CD14-positive monocyte (primary cell): ENCODE results near the gene GLRA2. TPM values are rescaled to one million over a fixed set of nuclear protein-coding genes. Genes with fewer than 3 reads are reported as not detected.

Source experiments
- DNase-seq, 3 donors: peaks; one replicate each; pipeline ENCODE4 v3.0.0-alpha.2; 2011 to 2022
- H2AFZ ChIP-seq: 2 replicates; pipeline ENCODE4 v1.6.0; 2012; ENCODE audit warnings: mild to moderate bottlenecking, low read depth, low read length, inconsistent platforms; ENCODE audit not compliant: insufficient read depth, poor library complexity, severe bottlenecking
- H3K27ac ChIP-seq, 2 donors: 1 replicate in 1 of 2; 2 replicates in 1 of 2; pipeline ENCODE4 v1.5.1; 2012 to 2013; ENCODE audit warnings: low read length in 2 of 2, control low read depth in 1 of 2, inconsistent platforms in 1 of 2, low read depth in 1 of 2, mild to moderate bottlenecking in 1 of 2
- H3K27me3 ChIP-seq, 2 donors: one replicate each; pipeline versions ENCODE4 v1.6.0 to v1.6.1; 2011 to 2013; ENCODE audit warnings: low read length in 2 of 2; ENCODE audit not compliant: control insufficient read depth in 2 of 2, insufficient read depth in 2 of 2
- H3K36me3 ChIP-seq, 2 donors: replicated peaks in 1 of 2; 1 replicate in 1 of 2; 2 replicates in 1 of 2; pipeline versions ENCODE4 v1.5.1 to v1.6.1; 2012 to 2013; ENCODE audit warnings: low read length in 2 of 2, control low read depth in 1 of 2, inconsistent platforms in 1 of 2, mild to moderate bottlenecking in 1 of 2; ENCODE audit not compliant: insufficient read depth in 2 of 2, control insufficient read depth in 1 of 2
- H3K4me1 ChIP-seq, 2 donors: 1 replicate in 1 of 2; 2 replicates in 1 of 2; pipeline versions ENCODE4 v1.5.1 to v1.6.1; 2012 to 2013; ENCODE audit warnings: low read length in 2 of 2, control low read depth in 1 of 2, inconsistent platforms in 1 of 2, mild to moderate bottlenecking in 1 of 2, moderate library complexity in 1 of 2; ENCODE audit not compliant: insufficient read depth in 2 of 2, control insufficient read depth in 1 of 2
- H3K4me2 ChIP-seq: replicated peaks from 2 replicates; pipeline ENCODE3; 2012; ENCODE audit warnings: low read length, moderate library complexity, mild to moderate bottlenecking; ENCODE audit not compliant: poor library complexity, severe bottlenecking; ENCODE audit errors: extremely low read depth
- H3K4me3 ChIP-seq, 3 experiments: fragments of 200-600 bp in 1 of 3; sonication (generic) in 1 of 3; replicated peaks in 1 of 3; 1 replicate in 2 of 3; 2 replicates in 1 of 3; pipeline ENCODE4 v1.5.1; 2011 to 2013; ENCODE audit warnings: low read length in 3 of 3, mild to moderate bottlenecking in 3 of 3, control low read depth in 2 of 3, low read depth in 2 of 3, inconsistent platforms in 1 of 3, moderate library complexity in 1 of 3
- H3K79me2 ChIP-seq: 2 replicates; pipeline ENCODE4 v1.6.0; 2012; ENCODE audit warnings: mild to moderate bottlenecking, control low read depth, inconsistent platforms, low read length, moderate library complexity; ENCODE audit not compliant: insufficient read depth
- H3K9ac ChIP-seq: 2 replicates; pipeline ENCODE4 v1.6.0; 2017; ENCODE audit warnings: low read length, mild to moderate bottlenecking; ENCODE audit not compliant: insufficient read depth, poor library complexity, severe bottlenecking
- H3K9me3 ChIP-seq, 2 donors: replicated peaks in 1 of 2; 1 replicate in 1 of 2; 2 replicates in 1 of 2; pipeline versions ENCODE4 v1.5.1 to v1.6.1; 2012 to 2013; ENCODE audit warnings: low read length in 2 of 2, control low read depth in 1 of 2; ENCODE audit not compliant: control insufficient read depth in 1 of 2, insufficient read depth in 1 of 2
- H4K20me1 ChIP-seq: 2 replicates; pipeline ENCODE4 v1.6.0; 2012; ENCODE audit warnings: mild to moderate bottlenecking, low read length, control low read depth, moderate library complexity; ENCODE audit not compliant: insufficient read depth
- H3K27ac Mint-ChIP-seq, 7 donors: one replicate each; pipeline ENCODE4 v1.8.0; 2020; ENCODE audit warnings: mild to moderate bottlenecking in 7 of 7, mixed read lengths in 7 of 7, moderate library complexity in 6 of 7, inconsistent platforms in 2 of 7
- H3K27me3 Mint-ChIP-seq, 3 donors: one replicate each; pipeline ENCODE4 v1.8.0; 2021 to 2022; ENCODE audit warnings: low read depth in 3 of 3, mild to moderate bottlenecking in 3 of 3, mixed read lengths in 3 of 3, moderate library complexity in 3 of 3, inconsistent platforms in 1 of 3
- H3K36me3 Mint-ChIP-seq, 2 donors: one replicate each; pipeline ENCODE4 v1.8.0; 2020; ENCODE audit warnings: mixed read lengths in 2 of 2, inconsistent platforms in 1 of 2, mild to moderate bottlenecking in 1 of 2
- H3K4me1 Mint-ChIP-seq: one replicate; pipeline ENCODE4 v1.8.0; 2020; ENCODE audit warnings: mild to moderate bottlenecking, mixed read lengths
- H3K4me3 Mint-ChIP-seq, 2 donors: one replicate each; pipeline ENCODE4 v1.8.0; 2020; ENCODE audit warnings: mild to moderate bottlenecking in 2 of 2, mixed read lengths in 2 of 2, moderate library complexity in 1 of 2
- H3K9me3 Mint-ChIP-seq, 7 donors: one replicate each; pipeline ENCODE4 v1.8.0; 2020 to 2022; ENCODE audit warnings: mixed read lengths in 7 of 7, mild to moderate bottlenecking in 6 of 7, moderate library complexity in 6 of 7, inconsistent platforms in 2 of 7
- WGBS: methylation state at CpG from one replicate; pipeline ENCODE4 v1.1.5; 2013; ENCODE audit warnings: missing lambda C conversion rate; ENCODE audit not compliant: insufficient coverage; 5-methylcytosine and 5-hydroxymethylcytosine counted together
- intact Hi-C, 2 donors: fragments of 100-400 bp; cut with micrococcal nuclease; formaldehyde crosslinking; loops; one replicate each; pipeline versions ENCODE4 v1.15.0 to v1.15.1; 2023
- polyA plus RNA-seq, 3 donors: library from polyadenylated mRNA; depleted of rRNA in 1 of 3; unstranded in 2 of 3; stranded (reverse) in 1 of 3; fragments of 300-500 nt in 2 of 3; fragments of >200 nt in 1 of 3; fragmentation: Illumina TruSeq in 2 of 3; gene quantifications; 1 replicate in 2 of 3; 2 replicates in 1 of 3; pipeline ENCODE4 v1.2.3, GENCODE V29; 2012 to 2021
- TF ChIP-seq, protein P1 (sequence below): fragments of 200-600 bp; IDR thresholded peaks from one replicate; pipeline ENCODE4 v1.8.0; 2022; ENCODE audit warnings: antibody characterized with exemption, mild to moderate bottlenecking

The GLRA2 gene
- polyA plus RNA-seq, 3 donors = not detected

DNA sequence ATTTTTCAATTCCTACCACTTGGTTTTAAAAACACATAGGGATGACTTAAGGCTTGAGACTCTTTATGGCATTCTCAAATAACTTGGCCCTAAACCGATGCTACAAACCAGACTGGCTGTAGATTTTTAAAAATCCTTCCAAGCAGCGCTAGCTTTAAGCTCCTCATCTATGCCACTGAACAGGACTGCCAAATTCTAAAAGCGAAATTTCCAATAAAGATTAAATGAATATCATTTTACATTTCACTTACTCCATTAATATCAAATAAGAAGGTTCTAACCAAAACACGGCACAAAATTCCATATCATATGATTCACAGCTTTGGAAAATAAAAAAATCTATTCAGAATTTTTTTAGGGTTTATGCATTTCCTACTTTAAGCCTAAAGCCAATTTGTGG, 209.3 kb downstream of the GLRA2 start:
- H3K27me3 ChIP-seq = no peaks in the 10 kb centered on the region
- H3K27me3 Mint-ChIP-seq = peaks cover 0 to 3% (median 2%) of the 10 kb centered on the region in 3 donors
- no peak overlapping the region for H2AFZ ChIP-seq
- no peaks in the 10 kb centered on the region for H4K20me1 ChIP-seq
- TF ChIP-seq, protein P1, sequence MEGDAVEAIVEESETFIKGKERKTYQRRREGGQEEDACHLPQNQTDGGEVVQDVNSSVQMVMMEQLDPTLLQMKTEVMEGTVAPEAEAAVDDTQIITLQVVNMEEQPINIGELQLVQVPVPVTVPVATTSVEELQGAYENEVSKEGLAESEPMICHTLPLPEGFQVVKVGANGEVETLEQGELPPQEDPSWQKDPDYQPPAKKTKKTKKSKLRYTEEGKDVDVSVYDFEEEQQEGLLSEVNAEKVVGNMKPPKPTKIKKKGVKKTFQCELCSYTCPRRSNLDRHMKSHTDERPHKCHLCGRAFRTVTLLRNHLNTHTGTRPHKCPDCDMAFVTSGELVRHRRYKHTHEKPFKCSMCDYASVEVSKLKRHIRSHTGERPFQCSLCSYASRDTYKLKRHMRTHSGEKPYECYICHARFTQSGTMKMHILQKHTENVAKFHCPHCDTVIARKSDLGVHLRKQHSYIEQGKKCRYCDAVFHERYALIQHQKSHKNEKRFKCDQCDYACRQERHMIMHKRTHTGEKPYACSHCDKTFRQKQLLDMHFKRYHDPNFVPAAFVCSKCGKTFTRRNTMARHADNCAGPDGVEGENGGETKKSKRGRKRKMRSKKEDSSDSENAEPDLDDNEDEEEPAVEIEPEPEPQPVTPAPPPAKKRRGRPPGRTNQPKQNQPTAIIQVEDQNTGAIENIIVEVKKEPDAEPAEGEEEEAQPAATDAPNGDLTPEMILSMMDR = no peak
- intact Hi-C loops = no loop called here
- peaks cover 0 to 8% of the 10 kb centered on the region in 2 donors for H3K9me3 ChIP-seq
- H3K9me3 Mint-ChIP-seq = peaks cover 0 to 23% (median 5%) of the 10 kb centered on the region in 7 donors
- no peak overlapping the region for H3K4me3 ChIP-seq
- H3K36me3 Mint-ChIP-seq = peaks cover 0 to 3% of the 10 kb centered on the region in 2 donors
- DNase-seq = no peak
- H3K4me1 Mint-ChIP-seq = no peaks in the 10 kb centered on the region
- no peak overlapping the region for H3K27ac ChIP-seq
- H3K79me2 ChIP-seq = no peaks in the 10 kb centered on the region
- no peak overlapping the region for H3K4me3 Mint-ChIP-seq
- 100% methylated on average over 1 of the region's 4 CpGs for WGBS
- no peak overlapping the region for H3K9ac ChIP-seq
- no peaks in the 10 kb centered on the region for H3K36me3 ChIP-seq
- no peak overlapping the region for H3K27ac Mint-ChIP-seq
- H3K4me2 ChIP-seq = no peak overlapping the region
- H3K4me1 ChIP-seq = no peaks in the 10 kb centered on the region

GRCh38 chrX:14753441-14753840, 224.1 kb downstream of the GLRA2 start:
- peaks cover 0 to 5% (median 0%) of the 10 kb centered on the region in 3 donors for H3K27me3 Mint-ChIP-seq
- Histone ChIP-seq H4K20me1 (no peaks in the 10 kb centered on the region), H3K9me3 (peaks cover 0 to 8% of the 10 kb centered on the region in 2 donors), H3K4me2 (no peak overlapping the region), H3K79me2 (no peaks in the 10 kb centered on the region), H3K4me3 (no peak overlapping the region), H3K36me3 (no peaks in the 10 kb centered on the region), H3K27me3 (no peaks in the 10 kb centered on the region), H3K4me1 (no peaks in the 10 kb centered on the region), H3K27ac (no peak overlapping the region), H3K9ac (no peak overlapping the region), H2AFZ (no peak overlapping the region)
- DNase-seq = no peak
- no peaks in the 10 kb centered on the region for H3K4me1 Mint-ChIP-seq
- no peak overlapping the region for H3K4me3 Mint-ChIP-seq
- TF ChIP-seq, protein P1 = no peak
- H3K9me3 Mint-ChIP-seq = peaks cover 0 to 11% (median 5%) of the 10 kb centered on the region in 7 donors
- no peaks in the 10 kb centered on the region for H3K36me3 Mint-ChIP-seq
- WGBS = no CpG with 5 or more reads among the region's 4 CpGs
- H3K27ac Mint-ChIP-seq = no peak overlapping the region
- intact Hi-C loops = no loop called here
